Epithelial cell of proximal tubule (primary cell): ENCODE data around the gene DENND5B. TPM values are rescaled to one million over a fixed set of nuclear protein-coding genes. Genes with fewer than 3 reads are reported as not detected.
"Not testable (repeated sequence)": the region's sequence is repeated elsewhere in the genome, so short reads cannot be mapped to it uniquely, and the experiment has no call there.

Experiments
- DNase-seq: peaks from one replicate; pipeline ENCODE4 v3.0.0-alpha.2; 2011; ENCODE audit warnings: low read depth
- H3K4me3 ChIP-seq: 2 replicates; pipeline ENCODE4 v1.5.1; 2011; ENCODE audit warnings: low read depth, mild to moderate bottlenecking, low read length
- total RNA-seq: library from RNA; depleted of rRNA; stranded (reverse); fragments of >200 nt; gene quantifications from 2 replicates; pipeline ENCODE4 v1.2.3, GENCODE V29; 2015
- TF ChIP-seq, protein P1 (sequence below): conservative IDR thresholded peaks from 2 replicates; pipeline ENCODE4 v1.5.1; 2012; ENCODE audit warnings: low read depth, mild to moderate bottlenecking, low read length

DENND5B gene
- total RNA-seq, 1 donor from 2014 or later: 8.6 TPM

DNA sequence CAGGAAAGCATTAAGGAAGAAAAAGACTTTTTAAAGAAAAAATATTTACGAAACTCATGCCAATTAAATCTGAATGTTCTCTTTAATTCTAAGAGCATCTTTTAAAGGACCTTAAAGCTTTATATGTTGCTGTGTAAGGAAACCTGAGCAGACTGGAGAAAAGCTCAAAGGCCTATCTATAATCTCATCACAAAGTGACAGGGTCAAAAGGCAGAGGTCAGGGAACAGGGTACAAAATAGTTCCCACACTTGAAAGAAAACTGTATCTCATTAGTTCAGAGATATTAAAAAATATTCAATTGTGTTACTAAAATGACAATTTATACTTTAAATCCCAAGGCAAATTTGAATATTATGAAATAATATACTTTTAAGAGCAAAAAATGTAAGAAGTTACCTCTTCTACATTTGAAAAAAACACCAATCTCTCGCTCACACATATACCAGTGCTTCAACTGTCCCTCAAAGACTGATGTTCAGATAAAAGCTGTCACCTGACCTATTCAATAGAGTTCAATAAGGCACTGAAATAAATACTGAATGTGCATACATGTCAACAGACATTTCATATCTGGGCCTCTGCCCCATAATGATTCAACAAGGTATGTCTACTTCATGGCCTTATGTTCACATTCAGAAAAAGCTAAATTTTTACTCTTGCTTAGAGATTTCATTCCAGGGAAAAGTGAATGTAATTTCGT, 17.9 kb downstream of the DENND5B start:
- TF ChIP-seq, protein P1, sequence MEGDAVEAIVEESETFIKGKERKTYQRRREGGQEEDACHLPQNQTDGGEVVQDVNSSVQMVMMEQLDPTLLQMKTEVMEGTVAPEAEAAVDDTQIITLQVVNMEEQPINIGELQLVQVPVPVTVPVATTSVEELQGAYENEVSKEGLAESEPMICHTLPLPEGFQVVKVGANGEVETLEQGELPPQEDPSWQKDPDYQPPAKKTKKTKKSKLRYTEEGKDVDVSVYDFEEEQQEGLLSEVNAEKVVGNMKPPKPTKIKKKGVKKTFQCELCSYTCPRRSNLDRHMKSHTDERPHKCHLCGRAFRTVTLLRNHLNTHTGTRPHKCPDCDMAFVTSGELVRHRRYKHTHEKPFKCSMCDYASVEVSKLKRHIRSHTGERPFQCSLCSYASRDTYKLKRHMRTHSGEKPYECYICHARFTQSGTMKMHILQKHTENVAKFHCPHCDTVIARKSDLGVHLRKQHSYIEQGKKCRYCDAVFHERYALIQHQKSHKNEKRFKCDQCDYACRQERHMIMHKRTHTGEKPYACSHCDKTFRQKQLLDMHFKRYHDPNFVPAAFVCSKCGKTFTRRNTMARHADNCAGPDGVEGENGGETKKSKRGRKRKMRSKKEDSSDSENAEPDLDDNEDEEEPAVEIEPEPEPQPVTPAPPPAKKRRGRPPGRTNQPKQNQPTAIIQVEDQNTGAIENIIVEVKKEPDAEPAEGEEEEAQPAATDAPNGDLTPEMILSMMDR: no peak
- no peak for DNase-seq

GRCh38 chr12:31570880-31571279, 20.1 kb downstream of the DENND5B start:
- H3K4me3 ChIP-seq: no peak overlapping the region
- TF ChIP-seq, protein P1: no peak
- no peak for DNase-seq

More for the DNA sequence above, 17.9 kb downstream of the DENND5B start:
- no peak overlapping the region for H3K4me3 ChIP-seq

GRCh38 chr12:31569517-31569916, 21.4 kb downstream of the DENND5B start:
- not testable (repeated sequence) for DNase-seq, H3K4me3 ChIP-seq

- H3K4me3 ChIP-seq: no peak overlapping the region
- TF ChIP-seq, protein P1: no peak
- DNase-seq: no peak
Observed at GRCh38 chr12:31568498-31568897, 22.4 kb downstream of the DENND5B start.

GRCh38 chr12:31567029-31567428, 23.9 kb downstream of the DENND5B start:
- no peak overlapping the region for H3K4me3 ChIP-seq
- TF ChIP-seq, protein P1: no peak
- DNase-seq: no peak

DNA sequence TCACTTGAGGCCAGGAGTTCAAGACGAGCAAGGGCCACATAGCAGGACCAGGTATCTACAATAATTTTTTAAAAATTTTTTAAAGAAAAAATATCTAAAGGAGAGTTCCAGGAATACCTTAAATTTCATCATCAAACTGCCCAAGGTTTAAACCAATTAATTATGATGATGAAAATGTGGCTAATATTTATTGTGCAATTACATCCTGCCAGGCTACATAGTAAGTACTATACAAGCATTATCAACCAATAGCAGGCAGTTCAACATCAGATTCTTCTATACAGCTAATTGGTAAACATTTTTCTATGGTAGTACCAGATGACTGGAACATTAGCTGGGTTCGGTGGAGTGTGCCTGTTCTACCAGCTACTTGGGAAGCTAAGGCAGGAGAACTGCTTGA, 24.4 kb downstream of the DENND5B start:
- DNase-seq: no peak
- TF ChIP-seq, protein P1: no peak
- no peak overlapping the region for H3K4me3 ChIP-seq

DNA sequence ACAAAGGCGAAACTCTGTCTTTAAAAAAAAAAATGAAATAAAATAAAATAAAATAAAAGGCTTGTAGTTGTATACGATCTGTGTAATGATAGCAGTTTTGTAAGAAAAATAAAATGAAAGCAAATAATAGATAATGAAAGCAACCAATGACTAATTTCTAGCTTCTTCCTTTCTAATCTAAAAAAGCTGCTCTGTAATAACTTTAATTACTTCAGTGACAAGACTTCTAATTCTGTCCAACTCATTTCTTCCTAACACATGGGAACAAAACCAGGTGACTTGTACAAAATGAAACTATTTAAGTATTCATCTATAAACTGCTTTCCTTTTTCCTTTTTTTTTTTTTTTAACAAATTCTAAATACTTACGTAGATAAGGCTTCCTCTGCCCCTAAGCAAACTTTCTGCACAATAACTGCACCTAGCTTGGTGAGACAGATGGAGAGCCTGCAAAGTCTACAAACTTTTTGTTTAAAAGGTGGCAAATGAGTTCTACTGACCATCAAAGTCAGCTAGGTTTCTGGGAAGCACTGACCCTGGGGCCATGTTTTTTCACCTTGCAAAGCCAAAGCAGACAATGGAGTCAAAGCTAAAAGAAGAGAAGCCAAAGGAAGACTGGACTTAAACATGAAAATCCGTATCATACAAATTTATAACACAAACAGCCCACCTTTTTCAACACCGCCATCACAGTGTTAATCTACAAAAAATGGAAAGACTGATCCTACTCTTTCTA, 28.2 kb downstream of the DENND5B start:
- no peak overlapping the region for H3K4me3 ChIP-seq
- no peak for DNase-seq
- TF ChIP-seq, protein P1: no peak
